AG04450 (cell line): Measurements from ENCODE around the gene MTUS2. TPM values are rescaled to one million over a fixed set of nuclear protein-coding genes. Genes with fewer than 3 reads are reported as not detected.

Experiments used
- CTCF ChIA-PET: fragments of 300-600, 350-600 bp; formaldehyde crosslinking; extraction: SDS; loops from one replicate; lab custom pipeline; 2022; ENCODE audit warnings: antibody characterized with exemption, inconsistent platforms; lab: Charles Lee
- POLR2A ChIA-PET: fragments of 350-600 bp; formaldehyde crosslinking; extraction: SDS; loops from one replicate; lab custom pipeline; 2021; ENCODE audit warnings: antibody characterized with exemption, inconsistent platforms; lab: Yijun Ruan, JAX
- DNase-seq: peaks from one replicate; pipeline ENCODE4 v3.0.0-alpha.2; 2011; ENCODE audit warnings: low read depth, low spot score
- H3K27ac ChIP-seq: one replicate; pipeline ENCODE4 v1.5.1; 2012; ENCODE audit warnings: low read depth, low read length, control low read depth
- H3K27me3 ChIP-seq: one replicate; pipeline ENCODE4 v1.6.0; 2012; ENCODE audit warnings: low read length; ENCODE audit not compliant: control insufficient read depth, insufficient read depth
- H3K4me3 ChIP-seq: 2 replicates; pipeline ENCODE4 v1.5.1; 2011; ENCODE audit warnings: mild to moderate bottlenecking, low read depth, low read length, control low read depth
- H3K9me3 ChIP-seq: 2 replicates; pipeline ENCODE4 v1.5.1; 2012; ENCODE audit warnings: low read length; ENCODE audit not compliant: control insufficient read depth, insufficient read depth
- polyA minus RNA-seq: library from RNA; depleted of rRNA, polyadenylated mRNA; stranded (reverse); fragments of >200 nt; gene quantifications from 2 replicates; pipeline ENCODE4 v1.2.3, GENCODE V29; 2011; rRNA and poly(A)+ RNA removed
- polyA plus RNA-seq: library from polyadenylated mRNA; depleted of rRNA; stranded (reverse); fragments of >200 nt; gene quantifications from 2 replicates; pipeline ENCODE4 v1.2.3, GENCODE V29; 2011; rRNA removed
- TF ChIP-seq, protein P1 (sequence below): IDR thresholded peaks from 2 replicates; pipeline ENCODE4 v1.5.1; 2011; ENCODE audit warnings: low read depth, low read length, control low read depth, inconsistent platforms

Gene MTUS2
- polyA plus RNA-seq = 0.02 TPM in 1 of 2 replicates, not detected in the other
- not detected in 2 replicates for polyA minus RNA-seq

DNA sequence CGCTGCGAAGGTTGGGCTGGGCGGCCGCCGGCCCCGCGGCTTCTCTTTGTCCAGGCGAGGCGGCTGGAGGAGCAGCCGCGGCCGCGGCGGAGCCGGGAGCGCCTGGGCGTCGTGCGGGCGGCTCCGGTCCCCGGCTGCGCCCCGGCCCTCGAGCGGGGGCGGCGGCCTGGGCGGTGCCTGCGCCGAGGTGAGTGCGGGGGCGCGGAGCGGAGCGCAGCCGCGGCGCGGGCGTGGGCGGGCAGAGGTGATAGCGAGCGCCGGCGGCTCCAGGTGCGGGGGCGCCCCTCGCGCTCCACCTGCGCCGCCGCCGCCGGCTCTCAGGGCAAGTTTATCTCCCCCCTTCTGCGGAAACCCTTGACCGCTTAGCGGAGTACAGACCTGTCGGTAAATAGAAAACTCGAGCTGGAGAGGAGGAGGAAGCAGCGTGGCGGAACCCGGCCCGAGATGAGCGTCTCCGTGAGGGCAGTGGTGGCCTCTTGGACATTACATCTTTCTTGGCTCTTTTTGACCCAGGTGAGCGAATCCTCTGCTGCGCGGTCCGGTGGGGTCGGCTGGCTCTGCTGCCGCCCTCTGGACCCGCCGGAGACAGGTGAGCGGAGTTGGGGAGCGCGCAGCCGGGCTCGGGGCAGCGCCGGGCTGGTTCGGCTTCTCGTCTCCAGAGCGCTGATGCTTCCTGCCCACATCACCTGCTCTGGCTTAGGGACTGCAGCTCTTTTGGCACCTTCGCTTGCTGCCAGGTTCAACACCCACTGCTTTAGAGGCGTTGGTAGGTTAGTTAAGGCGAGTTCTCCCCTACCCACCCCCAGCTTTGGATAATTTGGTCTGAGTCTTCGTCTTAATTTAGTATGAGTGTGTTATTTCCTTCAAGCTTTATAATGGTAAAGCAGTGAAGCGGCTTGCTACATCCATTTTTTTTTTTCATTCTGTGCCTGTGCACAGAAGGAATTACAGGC is at the start of gene MTUS2:
MTUS2 (plus strand) TSS at position 241 of the 953 bp plus-strand sequence.
- ChIA-PET POLR2A (no interaction called here), CTCF (interaction anchor here (0.6 to 2.1 kb wide), 5 partner anchors 9 to 1417 kb away, joined by 3 to 8 read pairs (median 3); no protein-coding TSS in a partner anchor)
- Histone ChIP-seq H3K9me3 (peaks cover 3% of the 10 kb centered on the region; the same call in 1 of the 2 replicates), H3K27ac (no peak within 1 kb of the TSS), H3K4me3 (peak within 1 kb of the TSS; percentile 29), H3K27me3 (peaks cover 12% of the 10 kb centered on the region)
- DNase-seq = no peak
- TF ChIP-seq, protein P1, sequence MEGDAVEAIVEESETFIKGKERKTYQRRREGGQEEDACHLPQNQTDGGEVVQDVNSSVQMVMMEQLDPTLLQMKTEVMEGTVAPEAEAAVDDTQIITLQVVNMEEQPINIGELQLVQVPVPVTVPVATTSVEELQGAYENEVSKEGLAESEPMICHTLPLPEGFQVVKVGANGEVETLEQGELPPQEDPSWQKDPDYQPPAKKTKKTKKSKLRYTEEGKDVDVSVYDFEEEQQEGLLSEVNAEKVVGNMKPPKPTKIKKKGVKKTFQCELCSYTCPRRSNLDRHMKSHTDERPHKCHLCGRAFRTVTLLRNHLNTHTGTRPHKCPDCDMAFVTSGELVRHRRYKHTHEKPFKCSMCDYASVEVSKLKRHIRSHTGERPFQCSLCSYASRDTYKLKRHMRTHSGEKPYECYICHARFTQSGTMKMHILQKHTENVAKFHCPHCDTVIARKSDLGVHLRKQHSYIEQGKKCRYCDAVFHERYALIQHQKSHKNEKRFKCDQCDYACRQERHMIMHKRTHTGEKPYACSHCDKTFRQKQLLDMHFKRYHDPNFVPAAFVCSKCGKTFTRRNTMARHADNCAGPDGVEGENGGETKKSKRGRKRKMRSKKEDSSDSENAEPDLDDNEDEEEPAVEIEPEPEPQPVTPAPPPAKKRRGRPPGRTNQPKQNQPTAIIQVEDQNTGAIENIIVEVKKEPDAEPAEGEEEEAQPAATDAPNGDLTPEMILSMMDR = no peak

DNA sequence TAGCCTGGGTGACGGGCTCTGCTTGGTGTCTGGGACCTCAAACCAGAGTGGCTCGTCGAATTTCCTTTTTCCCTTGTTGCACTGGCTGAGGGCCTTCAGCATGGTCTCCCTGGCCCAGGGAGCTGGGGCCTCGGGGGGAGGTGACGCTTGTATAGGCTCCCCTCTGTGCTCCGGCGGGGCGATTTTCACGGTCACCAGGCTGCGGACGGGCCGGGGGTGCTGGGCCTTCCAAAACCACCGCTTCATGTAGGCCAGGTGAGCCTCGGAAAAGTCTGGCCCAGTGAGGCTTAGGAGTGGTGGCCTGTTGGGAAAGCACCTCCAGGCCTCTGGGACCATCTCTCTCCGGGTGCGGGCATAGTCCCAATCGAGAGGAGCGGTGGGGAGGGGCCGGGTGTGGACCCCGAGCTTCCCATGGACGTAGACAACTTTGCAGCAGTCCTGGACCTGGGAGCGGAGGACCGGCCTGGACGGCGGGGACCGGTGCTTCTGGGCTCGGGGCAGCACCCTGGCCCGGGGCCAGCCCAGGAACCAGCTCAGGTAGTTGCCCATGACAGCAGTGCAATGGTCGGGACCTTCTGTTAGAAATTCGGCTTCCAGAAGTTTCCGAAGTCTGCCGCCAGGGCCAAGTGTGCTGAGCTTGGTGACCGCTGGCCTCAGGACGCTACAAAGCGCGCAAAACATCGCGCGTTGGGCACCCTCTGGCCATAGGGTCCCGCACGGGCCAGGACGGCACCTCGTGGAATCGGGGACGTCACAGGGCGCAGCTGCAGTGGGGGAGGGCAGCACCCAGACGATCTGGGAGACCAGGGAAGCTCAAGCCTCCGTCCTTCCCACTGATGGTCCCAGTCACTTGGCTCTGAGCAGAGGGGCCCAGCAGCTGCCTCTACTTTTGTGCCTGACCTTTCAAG is 41.6 kb upstream of the MTUS2 start:
- POLR2A ChIA-PET = no interaction called here
- CTCF ChIA-PET = no interaction called here

DNA sequence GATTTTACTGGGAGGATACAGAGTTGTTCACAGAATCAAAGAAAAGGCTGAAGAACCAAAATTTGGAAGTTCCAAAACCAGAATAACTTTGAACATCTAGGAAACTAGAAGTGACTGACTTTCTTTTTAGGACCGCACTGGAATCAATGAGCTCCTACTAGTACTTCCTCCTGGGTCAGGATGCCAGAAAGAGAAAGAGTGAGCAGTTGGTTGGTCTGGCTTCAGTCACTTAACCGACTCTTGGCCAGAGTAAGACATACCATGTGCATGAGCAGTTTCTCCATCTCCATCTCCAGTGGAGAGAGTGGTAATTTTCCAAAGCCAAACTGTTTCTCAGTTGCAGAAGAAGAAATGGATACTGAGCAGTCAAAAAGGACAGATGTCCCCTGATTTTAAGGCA is 27.1 kb upstream of the MTUS2 start:
- Histone ChIP-seq H3K27me3 (peaks cover 17% of the 10 kb centered on the region), H3K4me3 (no peak overlapping the region), H3K27ac (no peak overlapping the region), H3K9me3 (no peaks in the 10 kb centered on the region; the same call in 1 of the 2 replicates)
- TF ChIP-seq, protein P1 = no peak
- CTCF ChIA-PET = no interaction called here
- peak; percentile 34 for DNase-seq
- POLR2A ChIA-PET = no interaction called here

More for the DNA sequence above, 41.6 kb upstream of the MTUS2 start:
- Histone ChIP-seq H3K27ac (no peak overlapping the region), H3K9me3 (peaks cover 10% of the 10 kb centered on the region; the same call in 1 of the 2 replicates), H3K4me3 (no peak overlapping the region), H3K27me3 (peaks cover 2% of the 10 kb centered on the region)
- DNase-seq = no peak
- TF ChIP-seq, protein P1 = no peak

DNA sequence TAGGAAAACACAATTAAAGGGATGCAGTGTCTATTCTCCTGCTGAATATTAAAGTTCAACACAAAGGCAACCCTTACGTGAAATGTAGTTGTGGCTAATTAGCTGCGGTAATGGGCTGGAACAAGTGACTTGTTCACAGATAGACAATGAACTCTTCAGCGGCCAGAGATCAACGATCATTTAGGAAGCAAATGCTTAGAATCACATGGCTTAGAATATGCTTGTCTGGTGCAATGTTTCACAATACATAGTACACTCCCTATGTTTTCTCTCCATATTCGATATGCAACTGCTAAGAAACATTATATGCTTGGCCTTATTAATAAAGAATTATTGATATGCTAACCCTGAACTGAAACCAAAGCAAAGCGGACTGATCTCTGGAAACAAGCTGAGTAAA is 25.7 kb upstream of the MTUS2 start:
- Histone ChIP-seq H3K27ac (no peak overlapping the region), H3K27me3 (peaks cover 15% of the 10 kb centered on the region), H3K9me3 (no peaks in the 10 kb centered on the region; the same call in 1 of the 2 replicates), H3K4me3 (no peak overlapping the region)
- CTCF ChIA-PET = interaction anchor here (1.1 to 3.0 kb wide), 2 partner anchors 115 to 135 kb away, joined by 3 to 42 read pairs; partner anchors contain the start of gene POMP
- no peak for DNase-seq
- POLR2A ChIA-PET = interaction anchor here (1.1 kb wide), 1 partner anchor 114 kb away, joined by 3 read pairs; no protein-coding TSS in a partner anchor
- TF ChIP-seq, protein P1 = no peak
